T-helper 17 cell (primary cell): ENCODE results near the gene PLA2G12B. TPM values are rescaled to one million over a fixed set of nuclear protein-coding genes. Genes with fewer than 3 reads are reported as not detected.

ENCODE experiments used
- ATAC-seq: fragments of 150-1000 bp; cut with Tn5 transposase; 2 replicates; pipeline ENCODE4 v1.10.0; 2021; ENCODE audit warnings: mild to moderate bottlenecking, moderate library complexity
- DNase-seq, 3 donors: peaks; one replicate each; pipeline versions ENCODE4 v3.0.0 to v3.0.0-alpha.2; 2020 to 2021
- H3K9me3 ChIP-seq: one replicate; pipeline ENCODE4 v1.7.0; 2013; ENCODE audit warnings: low read length, mild to moderate bottlenecking; ENCODE audit not compliant: control insufficient read depth, poor library complexity, severe bottlenecking
- H3K27ac Mint-ChIP-seq: one replicate; pipeline ENCODE4 v1.8.0; 2022; ENCODE audit warnings: mild to moderate bottlenecking, moderate library complexity, mixed read lengths
- H3K27me3 Mint-ChIP-seq: one replicate; pipeline ENCODE4 v1.8.0; 2022; ENCODE audit warnings: mixed read lengths
- H3K36me3 Mint-ChIP-seq: one replicate; pipeline ENCODE4 v1.8.0; 2022; ENCODE audit warnings: low read depth, mixed read lengths
- H3K4me1 Mint-ChIP-seq: one replicate; pipeline ENCODE4 v1.8.0; 2022; ENCODE audit warnings: mild to moderate bottlenecking, mixed read lengths
- H3K4me3 Mint-ChIP-seq: one replicate; pipeline ENCODE4 v1.8.0; 2022; ENCODE audit warnings: mild to moderate bottlenecking, moderate library complexity, mixed read lengths
- total RNA-seq, 4 donors: library from RNA in 2 of 4; stranded (reverse) in 2 of 4; gene quantifications; one replicate each; pipeline ENCODE4 v1.2.3 and lab custom pipeline; 2022 to 2026

The PLA2G12B gene
- total RNA-seq, 2 donors from 2014 or later, result not detected

DNA sequence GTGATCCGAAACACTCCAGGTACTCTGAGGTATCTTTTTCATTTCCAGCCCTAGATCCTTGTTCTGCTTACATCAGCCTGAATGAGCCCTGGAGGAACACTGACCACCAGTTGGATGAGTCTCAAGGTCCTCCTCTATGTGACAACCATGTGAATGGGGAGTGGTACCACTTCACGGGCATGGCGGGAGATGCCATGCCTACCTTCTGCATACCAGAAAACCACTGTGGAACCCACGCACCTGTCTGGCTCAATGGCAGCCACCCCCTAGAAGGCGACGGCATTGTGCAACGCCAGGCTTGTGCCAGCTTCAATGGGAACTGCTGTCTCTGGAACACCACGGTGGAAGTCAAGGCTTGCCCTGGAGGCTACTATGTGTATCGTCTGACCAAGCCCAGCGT, 56.0 kb downstream of the PLA2G12B start:
- H3K4me3 Mint-ChIP-seq, result no peak overlapping the region
- no peak for ATAC-seq
- no peaks in the 10 kb centered on the region for H3K4me1 Mint-ChIP-seq

DNA sequence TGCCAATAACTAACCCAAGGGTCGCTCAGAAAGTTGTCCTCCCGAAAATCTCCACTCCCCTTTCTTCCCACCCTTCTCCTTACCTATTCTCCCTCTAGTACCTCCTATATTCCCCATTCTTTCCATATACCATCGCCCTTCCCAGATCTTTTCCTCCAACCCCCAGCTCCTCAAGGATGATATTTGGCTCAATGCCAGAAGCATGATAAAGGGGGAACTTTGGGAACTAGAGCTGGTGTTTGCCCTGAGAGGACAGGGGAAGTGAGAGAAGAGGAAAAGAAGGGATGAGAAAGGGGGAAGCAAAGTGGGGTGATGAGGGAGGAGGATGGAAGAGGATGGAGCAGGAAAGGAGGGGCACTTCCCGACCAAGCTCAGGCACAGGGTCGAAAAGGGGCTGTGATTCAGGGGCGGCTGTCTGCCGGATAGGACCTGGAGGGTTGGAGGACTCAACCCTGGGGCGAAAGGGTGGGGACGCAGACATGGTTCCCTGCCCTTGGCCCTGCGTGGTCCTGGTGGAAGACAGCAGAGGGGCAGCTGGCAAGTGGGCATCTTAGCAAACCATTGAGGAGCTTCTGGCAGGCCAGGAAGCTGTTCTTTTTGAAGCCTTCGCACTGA, 59.3 kb downstream of the PLA2G12B start:
- ATAC-seq (no peak), DNase-seq (no peak)
- Mint-ChIP-seq H3K36me3 (peaks cover 3% of the 10 kb centered on the region), H3K27me3 (peaks cover 15% of the 10 kb centered on the region), H3K4me3 (no peak overlapping the region), H3K4me1 (no peaks in the 10 kb centered on the region), H3K27ac (no peak overlapping the region)
- no peaks in the 10 kb centered on the region for H3K9me3 ChIP-seq

More for the DNA sequence above, 56.0 kb downstream of the PLA2G12B start:
- Mint-ChIP-seq H3K27ac (no peak overlapping the region), H3K36me3 (peaks cover 3% of the 10 kb centered on the region), H3K27me3 (peaks cover 15% of the 10 kb centered on the region)
- no peaks in the 10 kb centered on the region for H3K9me3 ChIP-seq
- no peak for DNase-seq

DNA sequence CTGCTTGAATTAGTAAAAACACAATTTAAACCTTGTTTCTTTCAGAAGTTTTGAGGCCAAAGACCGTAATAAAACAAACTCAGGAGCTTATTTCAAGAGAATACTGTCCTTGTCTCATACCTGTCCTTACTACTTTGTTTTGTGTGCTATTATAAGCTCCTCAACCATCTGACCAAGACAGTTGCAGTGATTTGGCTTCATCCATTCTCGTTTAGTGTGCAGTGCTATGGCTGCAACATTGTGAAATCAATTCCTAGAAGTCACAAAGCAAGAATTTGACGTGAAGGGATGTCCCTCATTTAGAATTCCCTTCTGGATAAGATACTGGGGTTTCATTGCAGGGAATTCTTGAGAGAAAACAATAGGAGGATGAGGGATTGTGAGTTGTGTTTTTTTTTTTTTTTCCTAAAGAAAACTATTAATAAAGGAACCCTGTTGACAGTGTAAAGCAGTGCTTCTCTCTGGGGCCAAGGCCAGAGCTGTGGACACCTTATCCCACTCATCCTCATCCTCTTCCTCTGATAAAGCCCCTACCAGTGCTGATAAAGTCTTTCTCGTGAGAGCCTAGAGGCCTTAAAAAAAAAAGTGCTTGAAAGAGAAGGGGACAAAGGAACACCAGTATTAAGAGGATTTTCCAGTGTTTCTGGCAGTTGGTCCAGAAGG, 61.3 kb downstream of the PLA2G12B start, which contains the start of gene OIT3:
Gene OIT3 (plus strand): TSS at position 604 of the 663 bp plus-strand sequence. CDS start 60 bp downstream, outside the sequence.
- no peak for ATAC-seq
- Mint-ChIP-seq H3K4me3 (no peak within 1 kb of the TSS), H3K27me3 (peaks cover 9% of the 10 kb centered on the region), H3K27ac (no peak within 1 kb of the TSS), H3K36me3 (peaks cover 5% of the 10 kb centered on the region), H3K4me1 (no peaks in the 10 kb centered on the region)
- DNase-seq, result no peak
- no peaks in the 10 kb centered on the region for H3K9me3 ChIP-seq

DNA sequence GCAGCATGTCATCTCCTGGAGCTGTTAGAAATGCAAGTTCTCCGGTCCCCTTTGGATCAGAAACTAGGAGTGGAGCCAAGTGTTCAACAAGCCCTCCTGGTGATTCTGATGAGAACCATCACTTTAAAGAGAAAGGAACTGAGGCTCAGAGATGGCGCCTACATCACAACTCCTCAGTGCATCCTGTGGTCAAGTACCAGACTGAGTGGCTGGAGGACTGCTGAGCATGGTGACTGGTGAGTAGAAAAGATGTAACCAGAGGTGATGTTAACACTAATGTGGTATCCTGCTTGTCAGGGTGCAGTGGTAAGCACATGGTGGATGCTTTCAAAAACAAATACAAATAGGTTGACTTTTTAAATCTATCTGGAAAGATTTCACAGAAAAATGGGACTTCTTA, 64.5 kb downstream of the PLA2G12B start:
- peaks cover 2% of the 10 kb centered on the region for H3K27me3 Mint-ChIP-seq
- H3K4me1 Mint-ChIP-seq, result peaks cover 6% of the 10 kb centered on the region
- no peak overlapping the region for H3K4me3 Mint-ChIP-seq
- H3K9me3 ChIP-seq, result no peaks in the 10 kb centered on the region
- peaks cover 3% of the 10 kb centered on the region for H3K36me3 Mint-ChIP-seq
- DNase-seq (no peak), ATAC-seq (no peak)
- H3K27ac Mint-ChIP-seq, result no peak overlapping the region

DNA sequence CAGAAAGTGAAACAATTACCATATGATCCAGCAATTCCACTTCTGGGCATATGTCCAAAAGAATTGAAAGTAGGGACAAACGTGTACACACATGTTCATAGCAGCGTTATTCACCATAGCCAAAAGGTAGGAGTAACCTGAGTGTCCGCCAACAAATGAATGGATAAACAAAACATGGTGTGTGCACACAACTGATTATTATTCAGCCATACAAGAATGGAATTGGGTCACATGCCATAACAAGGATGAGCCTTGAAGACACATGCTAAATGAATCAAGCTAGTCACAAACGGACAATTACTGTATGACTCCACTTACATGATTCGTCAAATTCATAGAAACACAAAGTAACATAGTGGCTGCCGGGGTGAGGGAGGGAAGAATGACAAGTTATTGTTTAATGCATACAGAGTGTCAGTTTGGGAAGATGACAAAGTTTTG, 65.2 kb downstream of the PLA2G12B start:
- H3K9me3 ChIP-seq, result no peaks in the 10 kb centered on the region
- peaks cover 5% of the 10 kb centered on the region for H3K36me3 Mint-ChIP-seq
- H3K27me3 Mint-ChIP-seq, result no peaks in the 10 kb centered on the region
- DNase-seq (no peak), ATAC-seq (no peak)
- peaks cover 6% of the 10 kb centered on the region for H3K4me1 Mint-ChIP-seq
- H3K4me3 Mint-ChIP-seq, result no peak overlapping the region
- H3K27ac Mint-ChIP-seq, result no peak overlapping the region

DNA sequence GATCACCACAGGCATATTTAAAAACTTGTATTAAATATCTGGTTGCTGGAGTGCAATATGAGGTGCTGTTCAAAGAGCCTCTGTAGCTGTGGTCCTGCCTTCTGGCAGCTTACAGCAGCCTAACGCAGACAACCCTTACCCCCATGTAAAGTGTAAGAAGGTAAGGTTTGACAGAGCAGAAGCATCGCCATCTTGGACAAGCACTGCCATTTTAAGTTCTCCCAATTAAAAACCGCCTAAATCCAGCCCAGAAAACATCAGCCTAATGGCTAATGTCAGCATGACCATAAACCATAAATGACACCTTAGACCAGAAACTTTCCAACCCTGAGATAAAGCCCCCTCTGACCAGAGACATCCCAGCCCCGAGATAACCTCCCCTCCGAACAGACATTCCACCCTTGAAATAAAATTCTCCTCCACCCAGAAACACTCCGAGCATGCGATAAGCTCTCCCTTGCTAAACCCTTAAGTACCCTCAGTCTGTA, 66.4 kb downstream of the PLA2G12B start:
- Mint-ChIP-seq H3K27me3 (no peaks in the 10 kb centered on the region), H3K36me3 (peaks cover 5% of the 10 kb centered on the region), H3K4me1 (peaks cover 6% of the 10 kb centered on the region), H3K4me3 (no peak overlapping the region), H3K27ac (no peak overlapping the region)
- H3K9me3 ChIP-seq, result no peaks in the 10 kb centered on the region
- DNase-seq (no peak), ATAC-seq (no peak)

DNA sequence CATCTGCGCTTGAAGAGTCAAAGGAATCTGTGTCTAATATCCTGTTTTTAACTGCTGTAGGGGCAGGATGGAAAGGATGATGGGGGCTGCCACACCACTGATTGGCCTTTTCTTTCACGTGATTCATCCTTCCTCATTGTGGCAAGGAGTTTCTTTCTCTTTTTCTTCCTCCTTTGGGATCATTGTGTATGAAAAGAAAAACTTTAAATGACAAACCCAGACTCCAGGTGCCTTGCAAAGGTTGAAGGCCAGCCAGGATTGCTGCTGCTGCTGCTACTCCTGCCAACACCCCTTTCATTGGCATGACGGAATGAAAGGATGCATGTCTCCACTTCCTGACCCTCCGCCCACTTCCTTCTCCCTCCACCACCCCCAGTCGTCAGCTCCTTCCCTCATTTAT, 67.6 kb downstream of the PLA2G12B start:
- H3K27me3 Mint-ChIP-seq, result no peaks in the 10 kb centered on the region
- peak overlapping the region; percentile 59 for H3K27ac Mint-ChIP-seq
- H3K4me1 Mint-ChIP-seq, result peaks cover 6% of the 10 kb centered on the region
- H3K4me3 Mint-ChIP-seq, result peak overlapping the region; percentile 19
- H3K9me3 ChIP-seq, result no peaks in the 10 kb centered on the region
- peaks cover 5% of the 10 kb centered on the region for H3K36me3 Mint-ChIP-seq
- no peak for ATAC-seq
- no peak for DNase-seq

DNA sequence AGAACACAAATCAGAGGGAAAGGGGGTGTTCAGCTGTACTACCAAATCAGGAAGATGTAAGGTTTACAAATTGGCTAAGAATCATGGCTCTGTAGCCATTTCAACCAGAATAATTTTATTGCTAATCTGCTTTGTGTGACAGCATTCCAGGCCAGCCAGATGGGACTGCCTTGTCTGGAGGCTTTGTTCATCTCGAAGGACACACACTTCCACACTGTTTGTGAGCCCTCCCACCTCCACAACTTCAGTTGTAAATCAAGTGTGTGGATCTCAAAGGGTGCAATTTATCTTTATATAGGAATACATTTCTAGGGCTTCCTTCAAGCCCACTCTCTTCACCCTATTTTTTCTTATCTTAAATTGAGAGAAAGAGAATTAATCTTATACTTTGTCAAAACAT, 68.0 kb downstream of the PLA2G12B start:
- H3K4me1 Mint-ChIP-seq, result peaks cover 6% of the 10 kb centered on the region
- no peaks in the 10 kb centered on the region for H3K27me3 Mint-ChIP-seq
- DNase-seq, result no peak
- no peak overlapping the region for H3K27ac Mint-ChIP-seq
- H3K4me3 Mint-ChIP-seq, result no peak overlapping the region
- ATAC-seq, result no peak
- H3K36me3 Mint-ChIP-seq, result peaks cover 5% of the 10 kb centered on the region
- H3K9me3 ChIP-seq, result no peaks in the 10 kb centered on the region

DNA sequence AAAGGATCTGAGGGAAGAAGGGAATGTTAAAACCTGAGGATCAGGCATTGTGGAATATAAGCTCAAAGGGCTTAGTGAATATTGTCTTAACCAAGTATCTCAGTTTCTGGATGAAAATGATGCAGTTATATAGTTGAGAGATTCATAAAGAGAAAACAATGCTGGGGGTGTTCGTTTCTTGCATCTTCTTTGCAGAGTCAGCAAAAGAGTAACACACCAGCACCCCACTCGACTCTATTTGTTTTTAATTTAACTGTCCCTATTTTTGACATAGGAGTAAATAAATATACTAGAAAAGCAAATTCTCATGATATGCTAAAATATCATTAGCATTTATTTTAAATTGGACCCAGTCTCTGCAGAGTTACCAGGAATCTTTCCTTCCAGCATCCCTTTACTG, 68.7 kb downstream of the PLA2G12B start:
- ATAC-seq, result no peak
- Mint-ChIP-seq H3K4me1 (peaks cover 6% of the 10 kb centered on the region), H3K27ac (no peak overlapping the region), H3K4me3 (no peak overlapping the region), H3K36me3 (peaks cover 5% of the 10 kb centered on the region), H3K27me3 (no peaks in the 10 kb centered on the region)
- no peaks in the 10 kb centered on the region for H3K9me3 ChIP-seq
- no peak for DNase-seq

Other genes starting within 250 kb of the PLA2G12B start
- gene OIT3, start 61.1 kb downstream of the PLA2G12B start, total RNA-seq, result under 1 TPM in 1 of 2 donors, not detected in 1; 0.13 TPM
- gene P4HA1, start 142.1 kb upstream of the PLA2G12B start, total RNA-seq, result 10 to 100 TPM; 13.7 to 15.8 TPM
- 1 to 10 TPM in 1 of 2 donors, under 1 TPM in 1; 0.86 to 1.5 TPM for gene NUDT13, start 155.6 kb upstream of the PLA2G12B start, total RNA-seq
- 10 to 100 TPM; 41.3 to 50.5 TPM for gene ECD, start 213.2 kb upstream of the PLA2G12B start, total RNA-seq
- gene FAM149B1, start 213.3 kb upstream of the PLA2G12B start, total RNA-seq, result 10 to 100 TPM; 12.5 to 13.4 TPM